PC-3 (cell line): ENCODE results near the gene SMPD2.

ENCODE experiments used
- EZH2 ChIP-seq: fragments of 300-600 bp; sonication (generic); IDR thresholded peaks from one replicate; pipeline ENCODE4 v1.6.1; 2017; ENCODE audit warnings: antibody characterized with exemption, mild to moderate bottlenecking, low read length; ENCODE audit not compliant: unreplicated experiment
- TF ChIP-seq, protein P1 (sequence below): fragments of 300-600 bp; sonication (generic); conservative IDR thresholded peaks from 2 replicates; pipeline ENCODE4 v1.5.1; 2017; ENCODE audit warnings: antibody characterized with exemption, low read depth, mild to moderate bottlenecking, low read length

DNA sequence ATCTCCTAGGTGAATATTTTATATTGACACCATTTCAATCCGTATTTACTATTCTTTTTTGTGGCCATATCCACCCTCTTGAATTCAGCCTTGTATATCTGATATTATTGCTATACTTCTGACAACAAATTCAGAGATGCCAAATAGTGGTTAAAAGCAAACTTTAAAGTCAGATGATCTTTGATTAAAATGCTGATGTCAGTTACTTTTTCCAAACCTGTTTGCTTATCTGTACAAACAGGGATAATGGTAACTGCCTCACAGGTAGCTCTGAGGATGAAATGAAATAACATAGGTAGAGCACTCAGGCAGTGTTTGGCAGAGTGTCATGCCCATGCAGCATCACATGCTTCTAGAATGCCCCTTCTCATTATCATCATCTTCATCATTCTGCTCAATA, 19.3 kb upstream of the SMPD2 start:
- TF ChIP-seq, protein P1, sequence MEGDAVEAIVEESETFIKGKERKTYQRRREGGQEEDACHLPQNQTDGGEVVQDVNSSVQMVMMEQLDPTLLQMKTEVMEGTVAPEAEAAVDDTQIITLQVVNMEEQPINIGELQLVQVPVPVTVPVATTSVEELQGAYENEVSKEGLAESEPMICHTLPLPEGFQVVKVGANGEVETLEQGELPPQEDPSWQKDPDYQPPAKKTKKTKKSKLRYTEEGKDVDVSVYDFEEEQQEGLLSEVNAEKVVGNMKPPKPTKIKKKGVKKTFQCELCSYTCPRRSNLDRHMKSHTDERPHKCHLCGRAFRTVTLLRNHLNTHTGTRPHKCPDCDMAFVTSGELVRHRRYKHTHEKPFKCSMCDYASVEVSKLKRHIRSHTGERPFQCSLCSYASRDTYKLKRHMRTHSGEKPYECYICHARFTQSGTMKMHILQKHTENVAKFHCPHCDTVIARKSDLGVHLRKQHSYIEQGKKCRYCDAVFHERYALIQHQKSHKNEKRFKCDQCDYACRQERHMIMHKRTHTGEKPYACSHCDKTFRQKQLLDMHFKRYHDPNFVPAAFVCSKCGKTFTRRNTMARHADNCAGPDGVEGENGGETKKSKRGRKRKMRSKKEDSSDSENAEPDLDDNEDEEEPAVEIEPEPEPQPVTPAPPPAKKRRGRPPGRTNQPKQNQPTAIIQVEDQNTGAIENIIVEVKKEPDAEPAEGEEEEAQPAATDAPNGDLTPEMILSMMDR, result no peak
- no peak for TF ChIP-seq EZH2
